ENCODE results near the gene PLA2G4E.

Gene PLA2G4E

GRCh38 chr15:42066764-42067415, 46.0 kb upstream of the PLA2G4E start:
- Histone ChIP-seq H3K27me3 (replicated peaks; ENCODE audit: control insufficient read depth, insufficient read depth, low read length) (no peaks in the 10 kb centered on the region; the same call in 1 of the 2 replicates), H3K36me3 (ENCODE audit: control insufficient read depth, insufficient read depth, low read length) (no peaks in the 10 kb centered on the region), H3K4me3 (replicated peaks; ENCODE audit: low read depth, low read length) (no peak overlapping the region)
- TF ChIP-seq CTCF (IDR thresholded peaks at IDR 0.05; ENCODE audit: insufficient read depth, low read length, poor library complexity, severe bottlenecking): no peak
- no peak for DNase-seq (ENCODE audit: extremely low read depth, insufficient read length)

- no peak overlapping the region for H3K4me3 ChIP-seq (replicated peaks; ENCODE audit: low read depth, low read length)
- no peaks in the 10 kb centered on the region; the same call in 1 of the 2 replicates for H3K27me3 ChIP-seq (replicated peaks; ENCODE audit: control insufficient read depth, insufficient read depth, low read length)
- DNase-seq (ENCODE audit: extremely low read depth, insufficient read length): no peak
- no peak for TF ChIP-seq CTCF (IDR thresholded peaks at IDR 0.05; ENCODE audit: insufficient read depth, low read length, poor library complexity, severe bottlenecking)
- H3K36me3 ChIP-seq (ENCODE audit: control insufficient read depth, insufficient read depth, low read length): no peaks in the 10 kb centered on the region
Observed at GRCh38 chr15:42065468-42065867, 44.6 kb upstream of the PLA2G4E start.

DNA sequence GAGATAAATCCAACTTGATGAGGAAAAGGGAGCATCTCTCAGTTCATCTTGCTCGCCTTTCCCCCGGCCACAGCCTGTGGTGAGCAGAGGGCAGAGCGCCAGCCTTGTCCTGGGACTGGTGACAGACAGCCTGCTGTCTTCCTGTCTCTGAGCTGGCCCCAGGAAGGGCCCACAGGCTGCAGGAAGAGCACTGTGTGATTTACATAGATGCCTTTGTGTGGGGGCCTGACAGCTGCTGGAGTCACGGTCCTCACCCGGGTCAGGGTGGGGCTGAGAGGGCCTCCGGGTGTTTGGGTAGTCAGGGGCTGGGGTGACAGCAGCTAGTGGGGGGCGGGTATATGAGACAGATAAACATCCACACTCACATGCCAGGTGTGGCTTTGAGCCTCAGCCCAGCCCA, 44.2 kb upstream of the PLA2G4E start:
- no peak for DNase-seq (ENCODE audit: extremely low read depth, insufficient read length)

DNA sequence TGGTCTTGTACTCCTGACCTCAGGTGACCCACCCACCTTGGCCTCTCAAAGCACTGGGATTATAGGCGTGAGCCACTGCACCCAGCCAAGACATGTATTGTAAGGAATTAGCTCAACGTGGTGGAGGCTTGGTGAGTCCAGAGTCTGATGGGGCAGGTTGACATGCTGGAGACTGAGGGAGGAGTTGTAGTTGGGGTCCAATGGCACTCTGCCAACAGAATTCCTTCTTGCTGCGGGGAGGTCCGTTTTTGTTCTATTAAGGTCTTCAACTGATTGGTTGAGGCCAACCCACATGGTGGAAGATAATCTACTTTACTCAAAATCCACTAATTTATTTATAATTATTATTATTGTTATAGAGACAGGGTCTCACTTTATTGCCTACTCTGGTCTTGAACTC, 43.4 kb upstream of the PLA2G4E start:
- Histone ChIP-seq H3K36me3 (ENCODE audit: control insufficient read depth, insufficient read depth, low read length) (no peaks in the 10 kb centered on the region), H3K4me3 (replicated peaks; ENCODE audit: low read depth, low read length) (no peak overlapping the region), H3K27me3 (replicated peaks; ENCODE audit: control insufficient read depth, insufficient read depth, low read length) (no peaks in the 10 kb centered on the region; the same call in 1 of the 2 replicates)
- DNase-seq (ENCODE audit: extremely low read depth, insufficient read length): no peak
- no peak for TF ChIP-seq CTCF (IDR thresholded peaks at IDR 0.05; ENCODE audit: insufficient read depth, low read length, poor library complexity, severe bottlenecking)

More for the DNA sequence above, 44.2 kb upstream of the PLA2G4E start:
- H3K36me3 ChIP-seq (ENCODE audit: control insufficient read depth, insufficient read depth, low read length): no peaks in the 10 kb centered on the region
- no peak overlapping the region for H3K4me3 ChIP-seq (replicated peaks; ENCODE audit: low read depth, low read length)
- TF ChIP-seq CTCF (IDR thresholded peaks at IDR 0.05; ENCODE audit: insufficient read depth, low read length, poor library complexity, severe bottlenecking): no peak
- H3K27me3 ChIP-seq (replicated peaks; ENCODE audit: control insufficient read depth, insufficient read depth, low read length): no peaks in the 10 kb centered on the region; the same call in 1 of the 2 replicates

- DNase-seq (ENCODE audit: extremely low read depth, insufficient read length): no peak
- H3K27me3 ChIP-seq (replicated peaks; ENCODE audit: control insufficient read depth, insufficient read depth, low read length): no peaks in the 10 kb centered on the region; the same call in 1 of the 2 replicates
- no peak overlapping the region for H3K4me3 ChIP-seq (replicated peaks; ENCODE audit: low read depth, low read length)
- H3K36me3 ChIP-seq (ENCODE audit: control insufficient read depth, insufficient read depth, low read length): no peaks in the 10 kb centered on the region
- TF ChIP-seq CTCF (IDR thresholded peaks at IDR 0.05; ENCODE audit: insufficient read depth, low read length, poor library complexity, severe bottlenecking): no peak
Observed at GRCh38 chr15:42063122-42063848, 42.4 kb upstream of the PLA2G4E start.
